Activated CD8-positive, alpha-beta T cell treated with anti-CD3 and anti-CD28 coated beads, Interleukin-2, amount 10 ng/mL, durations not matched to agents 7 days and 5 days (primary cell): ENCODE results near the gene ING5. TPM values are rescaled to one million over a fixed set of nuclear protein-coding genes. Genes with fewer than 3 reads are reported as not detected.

Source experiments
- ATAC-seq: fragments of 150-1000 bp; cut with Tn5 transposase; one replicate; pipeline ENCODE4 v1.10.0; 2021; ENCODE audit warnings: moderate library complexity
- CTCF ChIA-PET: fragments of 350-600 bp; sonication (Branson Sonifier 250); formaldehyde crosslinking; loops from one replicate; lab custom pipeline; 2021; ENCODE audit warnings: antibody characterized with exemption; lab: Charles Lee
- POLR2A ChIA-PET: fragments of 350-600 bp; sonication (Branson Sonifier 250); formaldehyde crosslinking; loops from one replicate; lab custom pipeline; 2021; ENCODE audit warnings: antibody characterized with exemption; lab: Charles Lee
- DNase-seq: peaks from one replicate; pipeline ENCODE4 v3.0.0-alpha.2; 2020
- H3K27ac Mint-ChIP-seq: one replicate; pipeline ENCODE4 v1.8.0; 2021; ENCODE audit warnings: mild to moderate bottlenecking, mixed read lengths
- H3K27me3 Mint-ChIP-seq: one replicate; pipeline ENCODE4 v1.8.0; 2021; ENCODE audit warnings: low read depth, mixed read lengths
- H3K36me3 Mint-ChIP-seq: one replicate; pipeline ENCODE4 v1.8.0; 2021; ENCODE audit warnings: low read depth, mixed read lengths
- H3K4me1 Mint-ChIP-seq: one replicate; pipeline ENCODE4 v1.8.0; 2021; ENCODE audit warnings: low read depth, mixed read lengths
- H3K4me3 Mint-ChIP-seq: one replicate; pipeline ENCODE4 v1.8.0; 2021; ENCODE audit warnings: mild to moderate bottlenecking, mixed read lengths
- H3K9me3 Mint-ChIP-seq: one replicate; pipeline ENCODE4 v1.8.0; 2022; ENCODE audit warnings: mixed read lengths; ENCODE audit not compliant: insufficient read depth
- total RNA-seq, 2 experiments: library from RNA; stranded (reverse); gene quantifications; one replicate each; pipeline ENCODE4 v1.2.3, GENCODE V29; 2021

ING5 gene
- 10 to 100 TPM; 36.7 to 38.5 TPM for total RNA-seq

DNA sequence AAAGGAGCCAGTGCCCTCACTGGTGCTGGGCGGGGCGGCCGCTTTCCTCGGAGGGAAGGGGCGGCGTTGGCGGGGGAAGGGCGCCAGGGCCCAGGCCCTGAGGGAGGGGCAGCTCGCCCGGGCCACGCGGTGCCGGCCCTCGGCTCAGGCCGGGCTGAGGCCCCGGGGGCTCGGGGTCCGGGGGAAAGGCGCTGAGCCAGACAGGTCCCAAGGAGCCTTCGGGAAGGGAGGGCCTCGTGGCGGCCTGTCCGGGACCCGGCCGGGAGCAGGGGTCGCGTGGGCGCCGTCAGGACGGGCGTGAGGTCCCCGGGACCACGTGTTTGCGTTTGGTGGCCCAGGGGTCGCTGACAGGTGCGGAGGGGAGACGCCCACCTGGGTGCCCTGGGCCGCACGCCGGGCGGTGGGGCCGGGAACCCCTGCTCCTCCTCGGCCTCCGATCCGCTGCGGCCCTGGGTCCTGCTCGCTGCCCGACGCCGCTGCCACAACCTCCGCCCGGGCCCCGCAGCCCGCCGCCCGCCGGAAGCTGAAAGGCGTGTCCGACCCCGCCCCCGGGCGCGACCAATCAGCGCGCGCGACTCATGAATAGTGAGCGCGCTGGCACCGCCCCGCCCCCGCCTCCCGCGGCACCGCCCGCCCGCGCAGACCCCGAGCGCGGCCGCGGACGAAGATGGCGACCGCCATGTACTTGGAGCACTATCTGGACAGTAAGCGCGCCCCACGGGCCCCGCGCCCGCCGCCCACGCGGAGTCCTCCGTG lies at the start of gene ING5:
Gene ING5, plus strand, starts transcription at position 641 of the 756 bp plus-strand sequence. Its CDS starts 27 bp downstream, at position 668.
- DNase-seq (peak; percentile 96), ATAC-seq (peak; percentile 80)
- no peaks in the 10 kb centered on the region for H3K27me3 Mint-ChIP-seq
- peak within 1 kb of the TSS; percentile 90 for H3K27ac Mint-ChIP-seq
- H3K4me1 Mint-ChIP-seq = peaks cover 24% of the 10 kb centered on the region
- POLR2A ChIA-PET = interaction anchor here (0.6 to 3.6 kb wide), 10 partner anchors 14 to 1677 kb away, joined by 3 to 31 read pairs (median 4); partner anchors contain the start of genes D2HGDH, DTYMK, HDLBP and NDUFA10
- H3K36me3 Mint-ChIP-seq = peaks cover 20% of the 10 kb centered on the region
- H3K4me3 Mint-ChIP-seq = peak within 1 kb of the TSS; percentile 86
- CTCF ChIA-PET = interaction anchor here (0.6 to 4.8 kb wide), 18 partner anchors 10 to 185 kb away, joined by 3 to 22 read pairs (median 4); partner anchors contain the start of genes ATG4B, D2HGDH and DTYMK
- H3K9me3 Mint-ChIP-seq = no peaks in the 10 kb centered on the region

- ChIA-PET POLR2A (no interaction called here), CTCF (no interaction called here)
- no peak overlapping the region for H3K27ac Mint-ChIP-seq
- peaks cover 7% of the 10 kb centered on the region for H3K4me1 Mint-ChIP-seq
- DNase-seq (no peak), ATAC-seq (no peak)
- H3K27me3 Mint-ChIP-seq = no peaks in the 10 kb centered on the region
- no peaks in the 10 kb centered on the region for H3K9me3 Mint-ChIP-seq
- H3K4me3 Mint-ChIP-seq = no peak overlapping the region
- H3K36me3 Mint-ChIP-seq = peaks cover 26% of the 10 kb centered on the region
These were observed 49.7 kb upstream of the ING5 start for GRCh38 chr2:241652142-241652541.

- no peak overlapping the region for H3K4me3 Mint-ChIP-seq
- peaks cover 7% of the 10 kb centered on the region for H3K4me1 Mint-ChIP-seq
- ChIA-PET POLR2A (no interaction called here), CTCF (no interaction called here)
- H3K27ac Mint-ChIP-seq = no peak overlapping the region
- DNase-seq (no peak), ATAC-seq (no peak)
- H3K9me3 Mint-ChIP-seq = no peaks in the 10 kb centered on the region
- no peaks in the 10 kb centered on the region for H3K27me3 Mint-ChIP-seq
- H3K36me3 Mint-ChIP-seq = peaks cover 29% of the 10 kb centered on the region
These were observed 49.1 kb upstream of the ING5 start for GRCh38 chr2:241652722-241653121.

DNA sequence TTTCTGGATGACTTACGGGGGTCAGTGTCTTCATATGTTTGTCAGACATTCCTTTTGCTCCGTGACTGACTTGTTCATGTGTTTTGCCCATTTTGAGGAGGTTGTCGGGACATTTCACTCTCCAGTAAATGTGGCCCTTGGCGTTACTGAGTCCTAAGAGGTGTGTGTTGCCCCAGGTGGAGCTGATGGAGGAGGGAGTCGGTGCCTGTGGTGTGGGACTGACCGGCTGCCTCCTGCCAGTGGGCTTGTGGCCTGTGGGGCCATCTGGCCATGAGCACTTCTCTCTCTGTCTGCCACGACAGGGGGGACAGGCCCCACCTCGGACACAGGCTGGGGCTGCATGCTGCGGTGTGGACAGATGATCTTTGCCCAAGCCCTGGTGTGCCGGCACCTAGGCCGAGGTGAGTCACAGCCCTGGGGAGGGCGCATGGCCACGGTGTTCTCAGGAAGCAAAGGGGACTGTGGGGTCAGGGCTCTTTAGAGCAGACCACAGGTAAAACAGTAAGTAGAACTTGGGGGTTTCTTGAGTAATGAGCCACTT lies 48.6 kb upstream of the ING5 start:
- no peak overlapping the region for H3K4me3 Mint-ChIP-seq
- ATAC-seq (no peak), DNase-seq (no peak)
- ChIA-PET POLR2A (no interaction called here), CTCF (no interaction called here)
- H3K9me3 Mint-ChIP-seq = no peaks in the 10 kb centered on the region
- H3K36me3 Mint-ChIP-seq = peaks cover 30% of the 10 kb centered on the region
- H3K4me1 Mint-ChIP-seq = peaks cover 7% of the 10 kb centered on the region
- no peak overlapping the region for H3K27ac Mint-ChIP-seq
- no peaks in the 10 kb centered on the region for H3K27me3 Mint-ChIP-seq

GRCh38 chr2:241654551-241654950 lies 47.3 kb upstream of the ING5 start:
- Mint-ChIP-seq H3K9me3 (no peaks in the 10 kb centered on the region), H3K4me1 (peaks cover 4% of the 10 kb centered on the region), H3K27me3 (no peaks in the 10 kb centered on the region), H3K27ac (no peak overlapping the region), H3K4me3 (no peak overlapping the region), H3K36me3 (peaks cover 36% of the 10 kb centered on the region)
- CTCF ChIA-PET = no interaction called here
- ATAC-seq (no peak), DNase-seq (no peak)
- POLR2A ChIA-PET = interaction anchor here (0.7 kb wide), 1 partner anchor 32 kb away, joined by 5 read pairs; the partner anchor contains the start of gene DTYMK

DNA sequence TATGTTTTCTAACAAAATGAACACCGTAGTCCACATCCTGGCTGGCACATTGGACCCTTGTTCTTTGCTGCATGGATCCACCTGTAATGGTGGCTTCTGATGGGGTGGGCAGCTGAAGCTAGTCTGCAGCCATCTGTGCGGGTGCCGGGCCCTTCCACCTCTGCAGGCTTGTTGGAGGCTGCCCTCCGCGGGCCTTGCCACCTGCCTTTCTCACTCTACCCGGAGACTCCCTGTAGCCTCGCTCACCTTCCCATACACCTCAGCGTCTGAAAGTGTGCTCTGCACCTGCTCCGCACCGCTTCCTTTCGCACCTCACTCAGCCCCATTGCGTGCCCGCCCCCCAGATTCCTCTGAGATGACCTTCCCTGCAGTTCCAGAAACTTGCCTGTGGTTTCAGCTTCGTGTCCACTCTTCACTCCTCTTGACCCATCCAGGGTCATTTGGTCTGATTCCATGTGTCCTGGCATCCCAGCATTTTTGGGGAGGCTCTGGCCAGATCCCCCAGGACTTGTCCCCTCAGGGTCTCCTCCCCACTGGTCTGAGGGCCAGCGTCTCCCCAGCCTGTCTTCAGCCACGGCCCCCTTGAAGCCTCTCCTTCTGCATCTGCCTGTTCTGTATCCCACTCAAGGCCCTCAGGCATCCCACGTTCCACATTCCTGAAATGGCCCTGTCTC lies 46.2 kb upstream of the ING5 start:
- ChIA-PET CTCF (no interaction called here), POLR2A (no interaction called here)
- H3K36me3 Mint-ChIP-seq = peaks cover 44% of the 10 kb centered on the region

GRCh38 chr2:241656190-241656741 lies 45.6 kb upstream of the ING5 start:
- Mint-ChIP-seq H3K36me3 (peaks cover 40% of the 10 kb centered on the region), H3K27ac (no peak overlapping the region), H3K4me3 (no peak overlapping the region), H3K27me3 (no peaks in the 10 kb centered on the region), H3K9me3 (no peaks in the 10 kb centered on the region), H3K4me1 (no peaks in the 10 kb centered on the region)
- ATAC-seq (no peak), DNase-seq (no peak)
- ChIA-PET CTCF (no interaction called here), POLR2A (no interaction called here)

More for the DNA sequence above, 46.2 kb upstream of the ING5 start:
- ATAC-seq = no peak
- H3K9me3 Mint-ChIP-seq = no peaks in the 10 kb centered on the region
- no peak overlapping the region for H3K4me3 Mint-ChIP-seq
- DNase-seq = no peak
- no peaks in the 10 kb centered on the region for H3K4me1 Mint-ChIP-seq
- no peak overlapping the region for H3K27ac Mint-ChIP-seq
- no peaks in the 10 kb centered on the region for H3K27me3 Mint-ChIP-seq

GRCh38 chr2:241657786-241658254 lies 44.0 kb upstream of the ING5 start:
- H3K27ac Mint-ChIP-seq = no peak overlapping the region
- no peaks in the 10 kb centered on the region for H3K27me3 Mint-ChIP-seq
- no peaks in the 10 kb centered on the region for H3K4me1 Mint-ChIP-seq
- peaks cover 43% of the 10 kb centered on the region for H3K36me3 Mint-ChIP-seq
- DNase-seq (no peak), ATAC-seq (no peak)
- H3K4me3 Mint-ChIP-seq = no peak overlapping the region
- ChIA-PET CTCF (no interaction called here), POLR2A (no interaction called here)
- H3K9me3 Mint-ChIP-seq = no peaks in the 10 kb centered on the region

DNA sequence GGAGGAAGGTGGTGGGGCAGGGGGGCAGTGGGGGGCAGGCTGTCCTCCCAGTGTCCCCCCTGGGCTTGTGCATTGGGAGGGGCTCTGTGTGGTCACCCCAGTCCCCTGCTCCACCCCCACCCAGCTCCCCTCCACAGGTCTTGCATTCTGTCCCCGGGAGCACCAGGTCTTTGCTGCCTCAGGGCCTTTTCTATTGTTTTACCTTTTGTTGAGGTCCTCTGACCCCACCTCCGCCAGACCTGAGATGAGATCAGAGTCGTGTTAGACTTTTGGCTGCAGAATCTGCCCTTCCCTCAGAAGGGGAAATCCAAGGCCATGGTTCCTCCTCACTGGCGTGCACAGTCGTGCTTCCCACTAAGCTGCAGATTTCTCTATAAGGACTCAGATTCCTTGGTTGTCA lies 43.5 kb upstream of the ING5 start:
- H3K27ac Mint-ChIP-seq = no peak overlapping the region
- ChIA-PET CTCF (interaction anchor here (0.7 to 1.8 kb wide), 2 partner anchors 17 to 20 kb away, joined by 6 to 9 read pairs; partner anchors contain the start of gene ATG4B), POLR2A (interaction anchor here (1.4 kb wide), 1 partner anchor 20 kb away, joined by 6 read pairs; the partner anchor contains the start of gene ATG4B)
- H3K9me3 Mint-ChIP-seq = no peaks in the 10 kb centered on the region
- H3K27me3 Mint-ChIP-seq = no peaks in the 10 kb centered on the region
- DNase-seq (no peak), ATAC-seq (no peak)
- peaks cover 40% of the 10 kb centered on the region for H3K36me3 Mint-ChIP-seq
- H3K4me1 Mint-ChIP-seq = no peaks in the 10 kb centered on the region
- no peak overlapping the region for H3K4me3 Mint-ChIP-seq

DNA sequence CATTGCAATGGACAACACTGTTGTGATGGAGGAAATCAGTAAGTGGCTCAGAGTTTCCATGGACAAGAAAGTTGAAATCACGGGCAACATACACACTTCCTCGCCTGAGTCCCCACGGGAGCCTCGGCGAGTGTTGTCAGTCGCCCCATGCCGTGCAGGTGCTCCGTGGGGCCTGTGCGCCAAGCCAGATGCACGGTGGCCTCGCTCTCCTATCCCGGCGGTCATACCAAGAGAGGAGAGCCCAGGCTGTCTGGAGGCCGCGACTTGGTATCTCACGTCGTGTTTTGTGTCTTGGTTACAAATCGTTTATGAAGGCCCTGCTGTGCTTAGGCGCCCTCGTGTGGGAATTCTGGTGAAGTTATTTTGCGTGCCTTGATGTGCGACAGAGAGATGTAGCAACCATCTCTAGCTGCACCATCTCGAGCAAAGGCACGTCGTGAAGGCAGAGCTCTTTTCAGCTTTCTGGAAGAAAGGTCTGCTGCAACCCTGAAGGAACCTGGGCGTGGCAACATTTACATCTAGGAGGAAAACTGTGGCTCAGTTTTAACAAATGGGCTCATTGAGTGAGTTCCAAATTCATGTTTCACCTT lies 42.6 kb upstream of the ING5 start:
- no peaks in the 10 kb centered on the region for H3K9me3 Mint-ChIP-seq
- no peaks in the 10 kb centered on the region for H3K27me3 Mint-ChIP-seq
- DNase-seq = peak; percentile 63
- H3K4me1 Mint-ChIP-seq = no peaks in the 10 kb centered on the region
- H3K36me3 Mint-ChIP-seq = peaks cover 40% of the 10 kb centered on the region
- H3K4me3 Mint-ChIP-seq = no peak overlapping the region
- no peak overlapping the region for H3K27ac Mint-ChIP-seq
- POLR2A ChIA-PET = interaction anchor here (0.8 to 1.4 kb wide), 2 partner anchors 21 to 97 kb away, joined by 3 to 6 read pairs; partner anchors contain the start of gene ATG4B
- CTCF ChIA-PET = interaction anchor here (0.7 to 1.8 kb wide), 11 partner anchors 15 to 808 kb away, joined by 3 to 9 read pairs (median 3); partner anchors contain the start of gene ATG4B
- ATAC-seq = peak; percentile 43

GRCh38 chr2:241660593-241661213 lies 41.1 kb upstream of the ING5 start:
- Mint-ChIP-seq H3K27ac (no peak overlapping the region), H3K4me3 (no peak overlapping the region), H3K36me3 (peaks cover 28% of the 10 kb centered on the region), H3K9me3 (no peaks in the 10 kb centered on the region), H3K4me1 (peaks cover 8% of the 10 kb centered on the region), H3K27me3 (no peaks in the 10 kb centered on the region)
- CTCF ChIA-PET = no interaction called here
- DNase-seq (no peak), ATAC-seq (no peak)
- POLR2A ChIA-PET = no interaction called here
